HG03571 (cell line): ENCODE data around the gene GLIPR2.
"Not testable (repeated sequence)": the region's sequence is repeated elsewhere in the genome, so short reads cannot be mapped to it uniquely, and the experiment has no call there.

Source experiments
- ATAC-seq: cut with Tn5 transposase; IDR thresholded peaks from one replicate; pipeline ENCODE4 v1.9.1; 2021; ENCODE audit not compliant: unreplicated experiment

Gene GLIPR2

DNA sequence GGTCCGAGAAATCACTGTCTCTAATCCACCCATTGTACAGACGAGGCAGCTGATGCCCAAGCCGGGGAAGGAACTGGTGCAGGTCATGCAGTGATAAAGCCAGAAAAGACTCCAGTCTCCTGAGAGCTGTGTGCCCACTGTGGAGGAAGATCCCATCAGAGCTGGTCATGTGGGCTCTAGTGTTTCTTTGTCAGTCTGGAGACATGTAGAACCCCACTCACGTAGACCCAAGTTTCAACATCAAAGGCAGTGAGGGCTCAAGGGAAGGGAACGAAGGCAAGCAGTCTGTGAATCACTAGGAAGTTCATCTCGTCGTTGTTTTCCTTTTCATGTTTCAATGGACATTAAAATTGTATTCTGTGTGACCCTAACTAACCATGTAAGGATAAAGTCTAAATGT, 14.6 kb upstream of the GLIPR2 start:
- ATAC-seq: no peak

DNA sequence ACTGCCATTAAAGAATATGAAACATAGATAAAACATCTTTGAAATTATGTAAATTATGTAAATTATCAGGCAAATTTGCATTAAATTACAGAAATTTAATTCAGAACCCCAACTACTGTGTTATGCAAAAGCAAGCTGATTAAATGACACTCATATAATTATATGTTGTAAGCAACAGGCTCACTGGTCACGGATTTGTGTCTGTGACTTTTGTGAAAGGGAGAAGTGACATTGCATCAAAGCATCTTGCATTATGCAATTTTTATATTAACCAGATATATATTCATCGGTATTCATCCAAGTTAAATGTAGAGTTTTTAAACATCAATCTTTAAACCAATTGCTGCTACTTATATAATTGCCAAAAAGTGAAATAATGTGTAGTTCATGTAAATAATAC, 13.0 kb upstream of the GLIPR2 start:
- ATAC-seq: no peak

DNA sequence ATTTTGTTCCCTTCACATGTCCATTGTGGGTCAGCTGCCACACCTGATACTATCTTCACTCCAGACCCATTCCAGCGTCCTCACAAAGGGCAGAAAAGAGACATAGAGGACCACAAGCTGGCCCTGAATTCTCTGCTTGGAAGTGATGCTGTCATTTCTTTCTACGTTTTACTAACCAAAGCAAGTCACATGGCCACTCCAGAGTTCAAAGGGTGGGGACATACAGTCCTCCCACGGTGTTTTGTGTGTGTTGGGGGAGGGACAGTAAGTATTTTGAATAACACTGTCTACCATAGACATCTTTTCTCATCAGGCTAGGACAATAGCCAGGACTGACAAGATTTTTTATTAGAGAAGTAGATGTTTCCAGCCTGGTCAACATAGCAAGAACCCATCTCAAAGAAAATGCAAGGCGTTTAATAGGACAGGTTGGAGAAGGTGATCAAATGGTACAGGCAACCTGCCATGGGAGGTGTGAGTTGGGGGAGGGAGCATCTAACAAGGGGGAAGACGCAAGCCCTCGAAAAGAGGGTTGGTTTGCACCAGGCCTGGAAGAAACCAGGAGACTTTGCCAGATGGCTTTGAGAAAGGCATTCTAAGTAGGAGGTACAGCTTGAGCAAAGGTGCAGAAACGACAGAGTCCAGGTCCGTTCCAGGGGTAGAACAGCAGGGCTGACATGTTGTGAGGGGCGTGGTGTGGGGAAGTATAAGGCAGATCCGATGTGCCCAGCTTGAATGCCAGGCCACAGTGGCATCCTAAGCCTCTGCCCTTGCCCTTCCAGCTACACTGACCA, 11.3 kb upstream of the GLIPR2 start:
- ATAC-seq: no peak

DNA sequence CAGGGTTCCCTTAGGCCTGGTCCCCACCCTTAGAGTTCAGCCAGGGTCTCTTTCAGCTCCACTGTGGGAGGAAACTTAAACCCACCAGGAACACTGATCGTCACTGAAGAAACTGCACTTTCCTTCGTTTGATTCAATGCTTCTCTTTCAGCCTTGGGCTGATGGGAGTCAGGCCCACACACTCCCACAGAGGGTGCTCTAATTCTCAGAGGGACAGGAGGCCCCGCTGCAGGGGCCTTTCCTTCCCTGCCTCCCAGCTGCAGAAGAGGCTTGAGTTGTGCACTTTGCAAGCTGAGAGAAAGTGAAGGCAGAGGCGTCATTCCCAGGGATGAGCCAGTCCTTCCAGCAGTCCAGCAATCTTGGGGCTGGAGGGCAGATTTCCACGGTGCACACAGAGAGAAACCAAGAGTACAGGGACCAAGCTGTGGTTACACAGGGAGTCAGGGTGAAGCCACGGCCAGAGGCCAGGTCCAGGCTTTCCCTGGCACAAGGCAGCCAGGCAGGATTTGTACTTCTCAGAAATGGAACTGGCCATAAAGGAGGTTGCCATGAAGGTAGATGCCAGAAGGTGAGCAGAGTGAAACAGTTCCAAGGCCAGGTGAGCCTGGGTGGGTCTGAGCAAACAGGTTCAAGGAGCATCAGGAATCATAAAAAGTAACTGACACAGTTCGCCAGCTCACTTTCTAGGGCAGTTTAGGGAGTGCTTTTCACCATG, 10.4 kb upstream of the GLIPR2 start:
- no peak for ATAC-seq

DNA sequence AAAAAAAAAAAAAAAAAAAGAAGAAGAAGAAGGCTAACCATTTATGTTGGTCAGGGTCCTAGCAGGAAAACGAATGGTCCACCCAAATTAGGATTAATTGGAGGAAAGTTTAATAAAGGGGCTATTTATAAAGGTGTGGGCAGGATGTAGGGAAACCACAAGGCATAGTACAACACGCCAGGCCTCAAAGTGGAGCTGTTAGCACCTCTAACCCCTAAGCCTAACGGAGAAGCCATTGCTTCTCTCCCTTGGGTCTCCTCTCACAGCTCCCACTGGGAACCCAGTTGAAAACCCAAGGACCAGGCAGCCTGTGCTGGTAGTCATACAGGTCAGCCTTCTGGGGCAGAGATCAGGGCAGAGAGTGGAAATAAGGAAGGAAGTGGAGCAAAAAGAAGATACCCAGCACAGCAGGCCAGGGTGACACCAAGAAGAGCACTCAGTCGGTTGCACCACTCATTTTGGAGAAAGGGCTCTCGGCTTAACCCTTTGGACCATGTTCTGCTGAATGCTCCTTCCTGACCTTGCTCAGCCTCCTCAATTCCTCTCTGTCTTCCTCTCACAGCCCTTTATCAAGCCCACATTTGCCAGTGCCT, 8.8 kb upstream of the GLIPR2 start:
- ATAC-seq: no peak

DNA sequence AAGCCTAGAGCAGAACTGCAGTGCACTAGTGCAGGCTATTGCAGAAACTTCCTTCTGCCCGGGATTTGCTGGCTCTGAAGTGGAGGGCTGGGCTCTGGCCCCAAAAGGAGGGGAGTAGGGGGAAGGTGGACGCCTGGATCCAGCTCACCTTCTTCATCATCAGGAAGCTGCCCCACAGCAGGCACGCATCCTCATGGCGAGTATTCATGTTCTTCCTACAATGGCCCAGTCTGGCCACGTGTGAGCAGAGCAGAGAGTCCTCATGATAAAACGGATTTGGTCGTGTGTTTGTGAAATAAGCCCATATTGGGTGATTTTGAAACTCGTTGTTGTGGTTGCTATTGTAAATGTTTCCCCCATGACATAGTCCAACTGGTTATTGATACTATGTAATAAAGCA, 8.2 kb upstream of the GLIPR2 start:
- ATAC-seq: no peak

DNA sequence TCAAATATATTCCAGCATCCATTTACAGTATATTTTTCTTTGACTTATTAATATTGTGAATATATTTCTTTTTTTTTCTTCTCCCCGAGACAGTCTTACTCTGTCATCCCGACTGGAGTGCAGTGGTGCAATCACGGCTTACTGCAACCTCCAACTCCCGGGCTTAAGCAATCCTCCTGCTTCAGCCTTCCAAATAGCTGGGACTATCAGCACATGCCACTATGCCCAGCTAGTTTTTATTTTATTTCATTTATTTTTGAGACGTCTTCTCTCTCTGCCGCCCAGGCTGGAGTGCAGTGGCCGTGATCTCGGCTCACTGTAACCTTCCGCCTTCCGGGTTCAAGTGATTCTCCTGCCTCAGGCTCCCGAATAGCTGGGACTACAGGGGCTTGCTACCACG, 7.4 kb upstream of the GLIPR2 start:
- no peak for ATAC-seq

DNA sequence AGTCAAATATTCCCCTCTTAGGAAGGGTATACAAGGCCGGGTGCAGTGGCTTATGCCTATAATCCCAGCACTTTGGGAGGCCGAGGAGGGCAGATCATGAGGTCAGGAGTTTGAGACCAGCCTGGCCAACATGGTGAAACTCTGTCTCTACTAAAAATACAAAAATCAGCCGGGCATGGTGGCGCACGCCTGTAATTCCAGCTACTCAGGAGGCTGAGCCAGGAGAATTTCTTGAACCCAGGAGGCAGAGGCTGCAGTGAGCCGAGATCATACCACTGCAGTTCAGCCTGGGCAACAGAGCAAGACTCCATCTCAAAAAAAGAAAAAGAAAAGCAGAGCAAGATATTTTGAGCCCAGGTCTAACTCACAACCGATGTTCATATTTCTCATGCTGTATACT, 4.9 kb upstream of the GLIPR2 start:
- ATAC-seq: not testable (repeated sequence)

DNA sequence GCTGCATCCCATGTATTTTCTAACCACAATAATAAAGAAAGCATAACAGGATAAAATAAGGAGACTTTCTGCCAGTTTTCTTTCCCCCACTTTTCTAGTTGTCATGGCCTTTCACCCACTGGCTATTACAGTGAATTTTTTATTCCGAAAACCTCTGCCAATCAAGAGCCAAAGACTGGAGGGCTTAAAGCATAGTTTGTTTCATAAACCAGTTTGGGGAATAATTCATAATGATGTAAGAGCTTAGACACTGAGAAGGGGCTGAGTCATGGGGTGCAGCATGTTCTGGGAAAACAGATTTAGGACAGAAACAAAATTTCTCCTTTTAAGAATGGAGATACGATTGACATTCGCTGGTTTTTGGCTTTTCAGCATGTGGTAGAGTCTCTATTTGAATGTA, 4.4 kb upstream of the GLIPR2 start:
- ATAC-seq: no peak

DNA sequence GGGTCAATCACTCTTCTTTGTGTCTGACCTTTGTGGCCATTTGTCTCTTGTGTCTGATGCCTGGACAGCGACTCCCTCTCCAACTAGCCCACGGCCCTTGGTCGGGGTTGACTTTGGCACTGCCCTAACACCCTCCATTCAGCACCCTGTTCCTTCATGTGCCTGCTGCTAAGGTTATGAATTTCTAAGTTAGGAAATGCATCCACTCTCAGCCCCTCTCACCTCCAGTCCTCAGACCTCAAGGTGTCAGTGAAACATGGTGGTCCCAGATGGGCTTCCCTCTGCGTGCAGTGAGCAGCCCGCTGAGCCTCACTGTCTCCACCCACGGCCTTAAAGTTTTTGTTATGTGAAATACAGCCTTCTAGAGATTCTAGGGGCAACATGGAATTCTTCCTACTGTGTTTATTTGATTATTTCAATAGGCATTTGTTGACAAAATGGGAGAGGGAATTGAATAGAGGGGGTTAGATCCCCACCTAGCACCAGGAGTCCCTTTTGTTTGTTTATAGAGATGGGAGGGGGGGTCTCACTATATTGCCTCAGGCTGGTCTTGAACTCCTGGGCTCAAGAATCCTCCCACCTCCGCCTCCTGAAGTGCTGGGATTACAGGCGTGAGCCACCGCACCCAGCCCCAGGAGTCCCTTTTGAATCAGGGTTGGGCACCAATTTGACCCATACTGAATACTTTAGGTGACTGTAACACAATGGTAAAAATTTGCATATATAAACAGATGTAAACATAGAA, 1.6 kb upstream of the GLIPR2 start:
- no peak for ATAC-seq

DNA sequence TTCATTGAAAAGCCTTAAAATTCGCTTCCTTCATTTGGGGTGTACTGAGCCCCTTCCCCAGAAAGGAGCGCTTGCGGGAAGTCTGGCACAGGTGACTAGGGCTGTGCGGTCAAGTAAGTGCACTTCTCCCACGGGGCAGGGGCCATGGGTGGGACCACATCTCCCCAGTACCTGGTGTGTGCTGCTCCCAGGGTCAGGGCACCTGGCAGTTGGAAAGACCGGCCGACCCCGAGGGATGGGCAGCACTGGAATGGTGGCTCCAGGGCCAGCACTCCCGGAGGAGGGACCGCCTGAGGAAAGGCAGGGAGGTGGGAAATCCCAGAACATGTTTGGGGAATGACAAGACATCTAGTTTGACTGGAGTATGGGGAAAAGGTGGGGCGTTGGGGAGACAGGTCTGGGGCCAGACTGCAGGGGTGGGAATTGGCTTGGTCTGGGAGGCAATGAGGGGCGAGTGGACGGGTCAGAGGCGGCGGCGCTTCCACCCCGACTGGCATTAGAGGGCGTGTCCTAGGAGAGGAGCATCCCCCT, 727 bp upstream of the GLIPR2 start:
- no peak for ATAC-seq

DNA sequence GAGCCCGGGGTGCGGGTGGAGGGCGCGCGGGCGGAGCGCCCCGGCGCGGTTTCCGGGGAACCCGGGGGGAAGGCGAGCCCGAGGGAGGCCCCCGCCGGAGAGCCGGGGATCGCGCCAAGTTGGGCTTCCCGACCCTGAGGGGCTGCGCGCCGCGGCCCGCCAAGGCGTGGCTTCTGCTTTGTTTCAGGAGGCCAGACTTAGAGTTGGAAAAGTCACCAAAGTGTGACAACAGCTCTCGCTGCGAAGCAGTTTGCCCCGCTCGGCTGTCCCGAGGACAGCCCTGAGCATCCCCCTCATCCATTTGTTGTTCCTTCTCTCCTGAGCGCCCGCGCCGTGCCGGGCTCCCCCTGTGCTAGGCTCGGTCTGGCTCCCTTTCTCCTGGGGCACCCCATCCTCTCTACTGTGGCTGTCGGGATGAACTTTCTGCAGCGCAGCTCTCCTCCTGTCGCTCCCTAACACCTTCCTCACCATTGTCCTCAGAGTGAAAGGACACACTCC, 410 bp downstream of the GLIPR2 start:
- peak; percentile 24 for ATAC-seq

DNA sequence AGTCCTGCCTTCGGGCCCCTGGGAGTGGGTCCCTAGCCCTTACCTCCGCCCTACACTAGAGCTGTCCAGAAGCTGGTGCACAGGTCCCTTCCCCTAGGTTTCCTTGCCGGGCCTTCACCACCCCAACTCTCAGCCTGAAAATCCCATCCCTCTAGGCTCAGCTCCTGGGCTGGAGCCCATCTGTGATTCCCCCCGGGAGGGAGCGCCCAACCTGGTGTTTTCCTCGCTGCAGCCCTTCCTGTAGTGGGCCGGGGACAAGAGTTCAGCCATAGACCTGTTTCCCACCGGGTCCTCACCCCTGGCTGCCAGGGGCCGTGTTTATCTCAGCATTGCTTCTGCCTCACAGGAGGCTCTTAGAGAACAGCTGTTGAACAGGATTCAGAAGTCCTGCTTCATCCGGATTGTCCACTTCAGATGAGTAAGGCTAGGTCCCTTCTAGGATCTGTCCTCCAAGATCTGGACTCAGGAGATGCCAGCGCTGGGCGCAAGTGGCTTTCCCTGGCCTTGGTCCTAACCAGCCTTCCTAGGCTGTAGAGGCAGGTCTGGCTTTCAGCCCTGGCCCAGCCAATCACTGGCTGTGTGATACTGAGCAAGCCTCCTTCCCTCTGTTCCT, 965 bp downstream of the GLIPR2 start:
- no peak for ATAC-seq

DNA sequence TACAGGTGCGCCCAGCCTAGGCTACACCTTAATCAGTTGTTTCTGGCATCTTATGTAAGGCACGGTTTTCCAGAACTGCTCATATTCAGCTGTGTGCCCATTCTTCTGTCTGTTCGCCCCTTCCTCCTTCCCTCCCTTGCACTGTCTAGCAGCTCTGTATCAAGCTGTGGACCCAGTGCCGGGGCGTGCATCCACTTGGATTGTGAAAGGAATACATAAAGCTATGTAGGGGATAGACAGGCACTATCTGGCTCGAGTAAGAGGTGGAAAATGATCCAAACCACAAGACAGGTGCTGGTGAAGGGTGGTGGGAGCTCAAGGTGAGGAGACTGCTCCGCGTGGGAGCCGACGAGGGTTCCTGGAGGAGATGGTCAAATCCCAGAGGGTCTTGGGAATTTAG, 2.0 kb downstream of the GLIPR2 start:
- ATAC-seq: no peak

DNA sequence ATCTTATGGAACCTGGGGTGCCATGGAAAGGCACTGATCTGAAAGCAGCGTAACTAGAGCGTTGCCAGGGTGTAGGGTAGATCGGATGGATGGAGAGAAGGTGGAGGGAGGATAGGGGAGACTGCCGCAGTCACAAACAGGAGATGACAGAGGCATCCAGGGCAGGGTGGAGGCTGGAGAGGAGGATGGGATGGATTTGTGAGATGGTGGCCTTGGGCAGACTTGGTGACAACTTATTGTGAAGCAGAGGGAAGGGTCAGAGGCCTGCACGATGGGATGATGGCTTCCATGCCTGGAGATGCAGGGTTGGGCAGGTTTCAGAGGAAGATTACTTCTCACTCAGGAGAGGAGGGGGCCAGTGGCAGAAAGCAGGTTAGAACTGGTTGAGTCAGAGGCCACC, 2.4 kb downstream of the GLIPR2 start:
- ATAC-seq: no peak

DNA sequence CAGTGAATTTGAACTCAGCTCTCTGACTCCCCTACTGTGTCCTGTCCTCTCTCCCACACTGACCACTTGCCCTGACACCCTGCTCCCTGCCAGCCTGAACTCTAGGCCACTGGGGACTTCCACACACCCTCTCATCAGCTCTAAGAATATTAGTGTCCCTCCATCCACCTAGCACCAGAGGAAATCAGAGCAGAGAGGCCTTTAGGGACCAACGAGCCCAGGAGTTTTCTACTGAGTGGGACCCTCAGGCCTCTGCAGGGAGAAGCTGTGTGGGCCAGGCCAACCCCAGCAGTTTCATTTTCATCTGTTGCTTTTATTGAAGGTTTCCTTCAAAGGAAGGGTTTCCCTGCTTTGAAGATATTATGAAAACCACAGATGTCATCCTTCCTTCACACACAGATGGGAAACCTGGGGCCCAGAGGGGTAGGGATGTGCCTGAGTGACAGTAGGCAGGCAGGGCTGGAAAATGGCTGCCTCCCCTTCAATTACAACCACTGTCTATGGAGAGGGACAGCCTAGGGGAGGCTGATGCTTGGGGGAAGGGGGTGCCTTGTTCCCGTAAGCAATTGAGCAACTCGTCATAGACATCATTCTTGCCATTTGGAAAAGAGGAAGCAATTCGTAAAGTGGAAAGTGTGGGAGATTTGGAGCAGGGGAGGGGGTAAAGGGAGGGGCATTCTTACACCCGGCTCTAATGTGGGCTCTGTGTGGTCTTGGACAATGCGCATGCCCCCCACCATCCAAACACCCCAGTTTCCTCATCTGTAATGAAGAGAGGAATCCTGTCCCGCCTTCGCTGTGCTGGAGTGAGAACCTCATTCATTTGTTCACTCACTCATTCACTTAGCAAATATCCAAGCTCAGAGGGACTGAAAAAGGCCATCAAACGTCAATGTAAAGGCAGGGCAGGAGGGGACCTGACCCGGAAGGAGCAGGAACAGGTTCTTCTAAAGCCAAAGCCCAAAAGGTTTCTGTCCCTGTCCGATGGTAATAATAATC, 3.9 kb downstream of the GLIPR2 start:
- ATAC-seq: no peak

DNA sequence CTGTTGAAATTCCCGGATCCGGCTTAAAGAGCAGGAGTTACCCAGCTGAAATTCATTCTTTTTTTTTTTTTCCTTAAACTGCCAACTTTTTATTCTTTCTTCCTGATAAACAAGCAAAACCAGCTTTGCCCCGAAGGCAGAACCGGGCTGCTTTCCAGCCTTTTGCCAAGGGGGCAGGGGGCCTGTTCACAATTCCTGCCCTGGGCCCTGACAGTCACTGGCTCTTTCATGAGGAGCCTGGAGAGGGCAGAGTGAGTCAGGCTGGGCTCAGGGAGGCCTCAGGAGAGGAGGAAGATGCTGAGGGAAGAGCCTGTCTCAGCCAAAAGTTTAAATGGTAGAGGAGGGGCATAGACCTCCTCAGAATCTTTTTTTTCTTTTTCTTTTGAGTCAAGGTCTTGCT, 4.8 kb downstream of the GLIPR2 start:
- ATAC-seq: no peak

DNA sequence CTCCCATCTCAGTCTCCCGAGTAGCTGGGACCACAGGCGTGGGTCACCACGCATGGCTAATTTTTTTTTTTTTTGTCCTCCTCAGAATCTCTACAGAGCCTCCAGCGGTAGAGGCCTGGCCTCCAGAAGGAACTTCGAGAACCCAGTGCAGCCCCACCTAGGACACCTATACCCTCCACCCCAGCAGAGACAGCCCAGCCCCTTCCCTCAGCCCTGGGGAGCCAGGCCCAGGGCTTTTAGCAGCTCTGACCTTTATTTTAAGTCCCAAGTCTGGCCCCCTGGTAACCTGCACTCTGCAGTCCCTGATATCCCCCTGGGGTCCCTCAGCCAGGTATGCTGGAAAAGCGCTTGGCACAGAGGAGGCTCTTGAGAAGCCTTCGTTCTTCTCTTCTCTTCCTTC, 5.2 kb downstream of the GLIPR2 start:
- ATAC-seq: no peak

DNA sequence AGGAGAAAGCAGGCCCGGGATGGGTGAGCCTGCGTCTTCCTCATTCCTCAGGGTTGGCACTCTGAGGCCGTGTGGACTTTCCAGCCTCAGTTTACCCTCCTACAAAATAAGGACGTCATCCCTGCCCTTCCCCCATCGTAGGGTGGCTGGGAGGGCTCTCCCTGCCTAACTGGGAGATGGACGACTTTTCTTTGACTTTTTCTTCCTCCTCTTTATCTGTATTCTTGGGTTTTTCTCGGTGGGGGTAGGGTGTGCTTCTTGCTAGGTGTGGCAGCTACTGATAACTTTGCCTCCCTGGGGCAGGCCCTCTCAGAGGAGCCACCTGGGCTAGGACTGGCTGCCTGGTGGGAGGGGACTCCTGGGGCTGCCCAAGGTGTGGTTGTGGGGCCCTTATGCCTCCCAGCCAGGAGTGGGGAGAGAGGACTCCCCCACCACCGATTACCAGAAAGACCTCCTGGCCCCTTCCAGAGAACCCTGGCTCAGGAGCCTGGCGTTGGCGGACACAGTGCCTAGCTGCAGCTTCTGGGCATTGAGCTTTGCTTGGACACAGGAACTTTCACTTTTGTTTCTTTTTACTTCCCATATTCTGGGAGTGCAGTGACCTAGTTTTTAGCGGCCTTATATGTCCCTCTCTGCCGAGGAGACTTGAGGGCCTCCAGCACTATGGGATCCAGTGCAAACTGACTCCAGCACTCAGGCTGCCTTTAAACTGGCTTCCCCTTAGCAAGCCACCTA, 6.1 kb downstream of the GLIPR2 start:
- no peak for ATAC-seq
